SJSA1 (cell line): Measurements from ENCODE around the gene ATP5PB. TPM values are rescaled to one million over a fixed set of nuclear protein-coding genes. Genes with fewer than 3 reads are reported as not detected.

Experiments
- DNase-seq, 2 experiments: peaks; one replicate each; pipeline ENCODE4 v3.0.0-alpha.2; 2015 to 2020; ENCODE audit warnings: low spot score in 2 of 2, low read depth in 1 of 2
- H3K27ac ChIP-seq: fragments of 250-450 bp; sonication (Bioruptor Pico); 2 replicates; pipeline ENCODE4 v1.5.1; 2020; ENCODE audit warnings: mild to moderate bottlenecking, moderate library complexity
- H3K27me3 ChIP-seq: fragments of 250-450 bp; sonication (Bioruptor Pico); replicated peaks from 2 replicates; pipeline ENCODE4 v1.5.1; 2020; ENCODE audit warnings: mild to moderate bottlenecking, moderate library complexity
- H3K36me3 ChIP-seq: fragments of 250-450 bp; sonication (Bioruptor Pico); 2 replicates; pipeline ENCODE4 v1.5.1; 2020; ENCODE audit warnings: mild to moderate bottlenecking
- H3K4me1 ChIP-seq: fragments of 250-450 bp; sonication (Bioruptor Pico); replicated peaks from 2 replicates; pipeline ENCODE4 v1.6.1; 2021; ENCODE audit warnings: mild to moderate bottlenecking
- H3K4me3 ChIP-seq: fragments of 250-450 bp; sonication (Bioruptor Pico); 2 replicates; pipeline ENCODE4 v1.5.1; 2020; ENCODE audit warnings: mild to moderate bottlenecking
- H3K9me3 ChIP-seq: fragments of 250-450 bp; sonication (Bioruptor Pico); replicated peaks from 2 replicates; pipeline ENCODE4 v1.5.1; 2020; ENCODE audit warnings: mild to moderate bottlenecking
- total RNA-seq: library from RNA; depleted of rRNA; stranded (reverse); fragments of >200 nt; shearing (Covaris generic); gene quantifications from 2 replicates; pipeline ENCODE4 v1.2.3, GENCODE V29; 2014

Gene ATP5PB
- total RNA-seq, 1 experiment from 2014 or later, result 432 TPM

- Histone ChIP-seq H3K27ac (no peak overlapping the region), H3K9me3 (no peaks in the 10 kb centered on the region), H3K36me3 (no peaks in the 10 kb centered on the region; the same call in 1 of the 2 replicates), H3K4me1 (no peaks in the 10 kb centered on the region), H3K27me3 (no peaks in the 10 kb centered on the region), H3K4me3 (no peak overlapping the region)
- DNase-seq, result no peak
Observed at GRCh38 chr1:111474106-111474505, 24.8 kb downstream of the ATP5PB start.

GRCh38 chr1:111474521-111474920 lies 25.3 kb downstream of the ATP5PB start:
- no peak overlapping the region for H3K4me3 ChIP-seq
- no peaks in the 10 kb centered on the region for H3K4me1 ChIP-seq
- H3K27ac ChIP-seq, result no peak overlapping the region
- DNase-seq, result no peak
- H3K36me3 ChIP-seq, result no peaks in the 10 kb centered on the region; the same call in 1 of the 2 replicates
- no peaks in the 10 kb centered on the region for H3K9me3 ChIP-seq
- no peaks in the 10 kb centered on the region for H3K27me3 ChIP-seq

- no peaks in the 10 kb centered on the region; the same call in 1 of the 2 replicates for H3K36me3 ChIP-seq
- no peaks in the 10 kb centered on the region for H3K9me3 ChIP-seq
- H3K27ac ChIP-seq, result no peak overlapping the region
- H3K4me3 ChIP-seq, result no peak overlapping the region
- H3K27me3 ChIP-seq, result no peaks in the 10 kb centered on the region
- H3K4me1 ChIP-seq, result no peaks in the 10 kb centered on the region
- DNase-seq, result no peak
Observed at GRCh38 chr1:111475701-111476100, 26.4 kb downstream of the ATP5PB start.

- Histone ChIP-seq H3K27me3 (no peaks in the 10 kb centered on the region), H3K36me3 (no peaks in the 10 kb centered on the region)
- no peak for DNase-seq
Observed at GRCh38 chr1:111476214-111476613, 26.9 kb downstream of the ATP5PB start.

GRCh38 chr1:111476761-111477309 lies 27.6 kb downstream of the ATP5PB start:
- no peak overlapping the region for H3K27ac ChIP-seq
- no peak overlapping the region for H3K4me3 ChIP-seq
- no peaks in the 10 kb centered on the region for H3K36me3 ChIP-seq
- H3K27me3 ChIP-seq, result no peaks in the 10 kb centered on the region
- DNase-seq, result no peak
- H3K4me1 ChIP-seq, result no peaks in the 10 kb centered on the region
- no peaks in the 10 kb centered on the region for H3K9me3 ChIP-seq

More at GRCh38 chr1:111476214-111476613, 26.9 kb downstream of the ATP5PB start:
- H3K4me3 ChIP-seq, result no peak overlapping the region
- no peak overlapping the region for H3K27ac ChIP-seq
- no peaks in the 10 kb centered on the region for H3K4me1 ChIP-seq
- no peaks in the 10 kb centered on the region for H3K9me3 ChIP-seq

- Histone ChIP-seq H3K4me1 (no peaks in the 10 kb centered on the region), H3K4me3 (no peak overlapping the region), H3K9me3 (no peaks in the 10 kb centered on the region), H3K27me3 (no peaks in the 10 kb centered on the region), H3K27ac (no peak overlapping the region), H3K36me3 (no peaks in the 10 kb centered on the region)
- no peak for DNase-seq
Observed at GRCh38 chr1:111480674-111481073, 31.4 kb downstream of the ATP5PB start.

- Histone ChIP-seq H3K9me3 (no peaks in the 10 kb centered on the region), H3K36me3 (no peaks in the 10 kb centered on the region), H3K4me1 (no peaks in the 10 kb centered on the region), H3K27ac (no peak overlapping the region), H3K27me3 (no peaks in the 10 kb centered on the region), H3K4me3 (no peak overlapping the region)
- peak; percentile 52 to 66 for DNase-seq
Observed at GRCh38 chr1:111481387-111482221, 32.3 kb downstream of the ATP5PB start.

- Histone ChIP-seq H3K27ac (no peak overlapping the region), H3K4me3 (no peak overlapping the region), H3K27me3 (no peaks in the 10 kb centered on the region), H3K36me3 (no peaks in the 10 kb centered on the region), H3K9me3 (no peaks in the 10 kb centered on the region), H3K4me1 (no peaks in the 10 kb centered on the region)
- DNase-seq, result no peak
Observed at GRCh38 chr1:111483166-111483565, 33.9 kb downstream of the ATP5PB start.

- Histone ChIP-seq H3K9me3 (no peaks in the 10 kb centered on the region), H3K4me1 (no peaks in the 10 kb centered on the region), H3K27ac (no peak overlapping the region), H3K36me3 (no peaks in the 10 kb centered on the region), H3K27me3 (no peaks in the 10 kb centered on the region), H3K4me3 (no peak overlapping the region)
- DNase-seq, result no peak
Observed at GRCh38 chr1:111483876-111484275, 34.6 kb downstream of the ATP5PB start.

GRCh38 chr1:111484391-111485026 lies 35.2 kb downstream of the ATP5PB start:
- H3K9me3 ChIP-seq, result no peaks in the 10 kb centered on the region
- H3K27me3 ChIP-seq, result no peaks in the 10 kb centered on the region
- H3K4me1 ChIP-seq, result no peaks in the 10 kb centered on the region
- no peak overlapping the region for H3K27ac ChIP-seq
- H3K36me3 ChIP-seq, result no peaks in the 10 kb centered on the region
- H3K4me3 ChIP-seq, result no peak overlapping the region
- no peak for DNase-seq

- Histone ChIP-seq H3K4me3 (no peak overlapping the region), H3K9me3 (no peaks in the 10 kb centered on the region), H3K36me3 (no peaks in the 10 kb centered on the region), H3K27ac (no peak overlapping the region), H3K27me3 (no peaks in the 10 kb centered on the region), H3K4me1 (no peaks in the 10 kb centered on the region)
- no peak for DNase-seq
Observed at GRCh38 chr1:111486431-111486830, 37.2 kb downstream of the ATP5PB start.

GRCh38 chr1:111487133-111487532 lies 37.9 kb downstream of the ATP5PB start:
- H3K4me3 ChIP-seq, result no peak overlapping the region
- H3K27ac ChIP-seq, result no peak overlapping the region
- DNase-seq, result no peak

GRCh38 chr1:111488669-111489068 lies 39.4 kb downstream of the ATP5PB start:
- Histone ChIP-seq H3K27ac (no peak overlapping the region), H3K36me3 (no peaks in the 10 kb centered on the region), H3K4me1 (no peaks in the 10 kb centered on the region), H3K27me3 (no peaks in the 10 kb centered on the region), H3K9me3 (no peaks in the 10 kb centered on the region), H3K4me3 (no peak overlapping the region)
- DNase-seq, result no peak

More at GRCh38 chr1:111487133-111487532, 37.9 kb downstream of the ATP5PB start:
- Histone ChIP-seq H3K9me3 (no peaks in the 10 kb centered on the region), H3K36me3 (no peaks in the 10 kb centered on the region), H3K4me1 (no peaks in the 10 kb centered on the region), H3K27me3 (no peaks in the 10 kb centered on the region)

- Histone ChIP-seq H3K27ac (no peak overlapping the region), H3K4me1 (no peaks in the 10 kb centered on the region), H3K27me3 (0 out of 2 replicates have a peak, but pooled peaks cover under 1% of the 10 kb centered on the region), H3K36me3 (no peaks in the 10 kb centered on the region), H3K9me3 (no peaks in the 10 kb centered on the region), H3K4me3 (no peak overlapping the region)
- no peak for DNase-seq
Observed at GRCh38 chr1:111489604-111490003, 40.3 kb downstream of the ATP5PB start.
